ENCODE measurements around the gene VWA2. TPM values are rescaled to one million over a fixed set of nuclear protein-coding genes. Genes with fewer than 3 reads are reported as not detected.
A peak's percentile ranks its signal among the peaks of the same experiment; 100 is the strongest.

Gene VWA2
- total RNA-seq, 1 donor from 2014 or later = 0.45 TPM

- no peak for DNase-seq (ENCODE audit: low read depth)
Measured at GRCh38 chr10:114293075-114293474, 54.0 kb downstream of the VWA2 start.

GRCh38 chr10:114294549-114294948 is 55.5 kb downstream of the VWA2 start:
- no peak for DNase-seq (ENCODE audit: low read depth)

GRCh38 chr10:114295393-114295792 is 56.3 kb downstream of the VWA2 start:
- no peak for DNase-seq (ENCODE audit: low read depth)

- DNase-seq (ENCODE audit: low read depth) = no peak
Measured at GRCh38 chr10:114297136-114297705, 58.2 kb downstream of the VWA2 start.

- DNase-seq (ENCODE audit: low read depth) = no peak
Measured at GRCh38 chr10:114300036-114300645, 61.1 kb downstream of the VWA2 start.

- DNase-seq (ENCODE audit: low read depth) = no peak
Measured at GRCh38 chr10:114301177-114301576, 62.1 kb downstream of the VWA2 start.

GRCh38 chr10:114301951-114302710 is 63.1 kb downstream of the VWA2 start:
- no peak for DNase-seq (ENCODE audit: low read depth)

- no peak for DNase-seq (ENCODE audit: low read depth)
Measured at GRCh38 chr10:114303556-114303955, 64.5 kb downstream of the VWA2 start.

GRCh38 chr10:114304017-114304570 is 65.0 kb downstream of the VWA2 start:
- peak; percentile 94 for DNase-seq (ENCODE audit: low read depth)

GRCh38 chr10:114304571-114305421 is 65.7 kb downstream of the VWA2 start:
- no peak for DNase-seq (ENCODE audit: low read depth)

GRCh38 chr10:114305521-114305925 is 66.5 kb downstream of the VWA2 start:
- DNase-seq (ENCODE audit: low read depth) = no peak

- DNase-seq (ENCODE audit: low read depth) = peak; percentile 96
Measured at GRCh38 chr10:114306116-114306973, 67.3 kb downstream of the VWA2 start.

- no peak for DNase-seq (ENCODE audit: low read depth)
Measured at GRCh38 chr10:114307731-114308130, 68.7 kb downstream of the VWA2 start.

GRCh38 chr10:114308531-114309363 is 69.7 kb downstream of the VWA2 start:
- no peak for DNase-seq (ENCODE audit: low read depth)

GRCh38 chr10:114309364-114309651 is 70.3 kb downstream of the VWA2 start:
- no peak for DNase-seq (ENCODE audit: low read depth)

- no peak for DNase-seq (ENCODE audit: low read depth)
Measured at GRCh38 chr10:114310346-114310745, 71.3 kb downstream of the VWA2 start.

- no peak for DNase-seq (ENCODE audit: low read depth)
Measured at GRCh38 chr10:114311023-114311422, 72.0 kb downstream of the VWA2 start.

GRCh38 chr10:114311496-114312209 is 72.6 kb downstream of the VWA2 start:
- no peak for DNase-seq (ENCODE audit: low read depth)

GRCh38 chr10:114313139-114313538 is 74.1 kb downstream of the VWA2 start:
- no peak for DNase-seq (ENCODE audit: low read depth)
